ENCODE results near the gene RCL1. TPM values are rescaled to one million over a fixed set of nuclear protein-coding genes. Genes with fewer than 3 reads are reported as not detected.
A peak's percentile ranks its signal among the peaks of the same experiment; 100 is the strongest.
"Not testable (repeated sequence)": the region's sequence is repeated elsewhere in the genome, so short reads cannot be mapped to it uniquely, and the experiment has no call there.

The RCL1 gene
- total and polyA plus RNA-seq, 8 donors, result 11.3 to 153 (median 21.9) TPM

DNA sequence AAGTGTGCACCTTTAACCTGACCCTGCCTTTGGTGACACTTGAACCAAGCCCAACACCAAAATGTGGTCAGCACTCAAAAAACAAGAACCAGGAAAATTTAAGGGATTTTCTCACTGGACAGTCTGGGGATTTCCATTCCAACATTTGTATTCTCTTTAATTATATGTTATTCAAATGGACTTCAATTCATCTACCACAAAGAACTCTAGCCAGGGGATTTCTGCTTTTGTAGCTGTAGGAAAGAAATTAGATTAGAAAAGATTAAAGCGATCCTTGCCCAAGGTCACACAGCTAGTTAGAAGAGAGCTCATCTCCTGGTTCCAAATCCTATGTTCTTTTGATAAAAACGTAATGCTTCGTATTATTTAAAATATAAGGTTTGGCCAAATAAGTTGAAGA is 97.5 kb downstream of the RCL1 start:
- Histone ChIP-seq H3K9me3 (no peaks in the 10 kb centered on the region), H3K36me3 (no peaks in the 10 kb centered on the region), H3K27ac (no peak overlapping the region), H3K27me3 (no peaks in the 10 kb centered on the region), H3K4me3 (no peak overlapping the region), H3K4me1 (no peaks in the 10 kb centered on the region)
- ATAC-seq (peak in 1 of 4 donors; percentile 65), FAIRE-seq (no peak), DNase-seq (no peak)
- intact Hi-C loops (cut with DNase I), result no loop called here
- 58 to 59% methylated on average over 3 of the region's 3 CpGs for WGBS, 2 donors
- TF ChIP-seq, protein P1, sequence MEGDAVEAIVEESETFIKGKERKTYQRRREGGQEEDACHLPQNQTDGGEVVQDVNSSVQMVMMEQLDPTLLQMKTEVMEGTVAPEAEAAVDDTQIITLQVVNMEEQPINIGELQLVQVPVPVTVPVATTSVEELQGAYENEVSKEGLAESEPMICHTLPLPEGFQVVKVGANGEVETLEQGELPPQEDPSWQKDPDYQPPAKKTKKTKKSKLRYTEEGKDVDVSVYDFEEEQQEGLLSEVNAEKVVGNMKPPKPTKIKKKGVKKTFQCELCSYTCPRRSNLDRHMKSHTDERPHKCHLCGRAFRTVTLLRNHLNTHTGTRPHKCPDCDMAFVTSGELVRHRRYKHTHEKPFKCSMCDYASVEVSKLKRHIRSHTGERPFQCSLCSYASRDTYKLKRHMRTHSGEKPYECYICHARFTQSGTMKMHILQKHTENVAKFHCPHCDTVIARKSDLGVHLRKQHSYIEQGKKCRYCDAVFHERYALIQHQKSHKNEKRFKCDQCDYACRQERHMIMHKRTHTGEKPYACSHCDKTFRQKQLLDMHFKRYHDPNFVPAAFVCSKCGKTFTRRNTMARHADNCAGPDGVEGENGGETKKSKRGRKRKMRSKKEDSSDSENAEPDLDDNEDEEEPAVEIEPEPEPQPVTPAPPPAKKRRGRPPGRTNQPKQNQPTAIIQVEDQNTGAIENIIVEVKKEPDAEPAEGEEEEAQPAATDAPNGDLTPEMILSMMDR (IDR thresholded peaks at IDR 0.05), result no peak

DNA sequence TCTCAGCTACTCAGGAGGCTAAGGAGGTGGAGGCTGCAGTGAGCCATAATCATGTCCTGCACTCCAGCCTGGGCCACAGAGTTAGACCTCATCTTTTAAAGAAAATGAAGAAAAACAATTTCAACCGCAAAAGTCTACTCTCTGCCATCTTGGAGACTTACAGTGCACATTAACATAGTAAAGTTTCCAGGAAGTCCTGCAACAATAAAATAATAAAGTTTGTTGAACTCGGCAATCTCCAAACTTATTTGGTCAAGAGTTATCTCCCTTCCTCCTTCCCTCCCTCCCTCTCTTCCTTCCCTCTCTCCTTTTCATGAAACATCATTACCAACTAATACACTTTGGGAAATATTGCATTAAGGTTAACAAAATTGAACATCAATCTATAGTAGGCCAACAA is 98.2 kb downstream of the RCL1 start:
- DNase-seq (no peak), FAIRE-seq (no peak), ATAC-seq (no peak)
- H3K27ac ChIP-seq, result no peak overlapping the region
- no peaks in the 10 kb centered on the region for H3K36me3 ChIP-seq
- H3K9me3 ChIP-seq, result no peaks in the 10 kb centered on the region
- no peaks in the 10 kb centered on the region for H3K4me1 ChIP-seq
- H3K4me3 ChIP-seq, result no peak overlapping the region
- 46% methylated on average over 2 of the region's 2 CpGs for WGBS, 2 donors
- TF ChIP-seq, protein P1 (IDR thresholded peaks at IDR 0.05), result no peak
- intact Hi-C loops (cut with DNase I), result no loop called here
- H3K27me3 ChIP-seq, result no peaks in the 10 kb centered on the region

DNA sequence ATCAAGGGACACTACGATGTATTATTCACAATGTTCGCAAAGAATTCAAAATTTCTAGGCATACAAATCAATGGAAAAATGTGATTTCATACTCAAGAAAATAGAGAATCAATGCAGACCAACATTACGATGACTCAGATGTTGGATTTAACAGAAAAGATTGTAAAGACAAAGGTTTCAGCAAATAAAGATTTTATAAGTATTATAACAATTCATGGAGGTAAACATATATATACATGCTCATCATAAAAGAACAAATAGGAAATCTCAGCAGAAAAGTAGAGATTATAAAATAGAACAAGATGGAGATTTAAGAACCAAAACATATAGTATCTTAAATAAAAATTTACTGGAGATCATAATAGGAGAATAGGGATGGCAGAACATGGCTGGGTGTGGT is 98.9 kb downstream of the RCL1 start:
- H3K27me3 ChIP-seq, result no peaks in the 10 kb centered on the region
- H3K9me3 ChIP-seq, result no peaks in the 10 kb centered on the region
- no peak for ATAC-seq
- no peak for DNase-seq
- 96 to 98% methylated on average over 3 of the region's 3 CpGs for WGBS, 2 donors
- no peaks in the 10 kb centered on the region for H3K4me1 ChIP-seq
- TF ChIP-seq, protein P1 (IDR thresholded peaks at IDR 0.05), result no peak
- FAIRE-seq, result peak; percentile 37
- no peak overlapping the region for H3K4me3 ChIP-seq
- H3K36me3 ChIP-seq, result no peaks in the 10 kb centered on the region
- intact Hi-C loops (cut with DNase I), result no loop called here
- no peak overlapping the region for H3K27ac ChIP-seq

DNA sequence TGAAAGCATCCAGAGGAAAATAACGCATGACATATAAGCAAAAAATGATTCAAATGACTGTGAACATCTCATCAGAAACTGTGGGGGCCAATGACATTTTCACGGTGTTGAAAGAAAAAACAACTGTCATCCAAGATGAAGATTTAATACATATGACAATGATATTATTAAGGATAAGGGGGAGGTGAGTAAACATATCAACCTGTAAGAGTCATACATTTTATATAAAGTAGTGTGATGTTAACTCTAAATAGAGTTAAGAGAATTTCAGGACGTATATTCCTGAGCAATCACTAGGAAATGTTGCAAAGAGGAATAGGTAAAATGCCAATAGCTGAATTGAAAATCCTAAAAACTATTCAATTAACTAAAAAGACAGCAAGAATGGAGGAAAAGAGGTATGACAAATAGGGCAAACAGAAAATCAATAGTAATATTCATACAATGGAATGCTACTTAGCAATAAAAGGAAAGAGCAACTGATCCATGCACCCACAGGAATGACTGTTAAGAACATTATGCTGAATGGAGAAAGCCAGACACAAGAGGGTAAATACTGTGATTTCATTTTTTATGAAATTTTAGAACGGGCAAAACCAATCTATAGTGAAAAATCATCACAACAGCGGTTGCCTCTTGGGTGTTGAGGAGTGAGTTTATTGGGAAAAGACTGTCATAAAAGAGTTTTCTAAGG is 99.9 kb downstream of the RCL1 start:
- WGBS, 2 donors, result 89 to 91% methylated on average over 5 of the region's 5 CpGs
- DNase-seq (no peak), FAIRE-seq (no peak), ATAC-seq (no peak)
- H3K27me3 ChIP-seq, result no peaks in the 10 kb centered on the region
- TF ChIP-seq, protein P1 (IDR thresholded peaks at IDR 0.05), result no peak
- H3K4me3 ChIP-seq, result no peak overlapping the region
- no peaks in the 10 kb centered on the region for H3K36me3 ChIP-seq
- intact Hi-C loops (cut with DNase I), result no loop called here
- no peaks in the 10 kb centered on the region for H3K9me3 ChIP-seq
- H3K27ac ChIP-seq, result no peak overlapping the region
- no peaks in the 10 kb centered on the region for H3K4me1 ChIP-seq

DNA sequence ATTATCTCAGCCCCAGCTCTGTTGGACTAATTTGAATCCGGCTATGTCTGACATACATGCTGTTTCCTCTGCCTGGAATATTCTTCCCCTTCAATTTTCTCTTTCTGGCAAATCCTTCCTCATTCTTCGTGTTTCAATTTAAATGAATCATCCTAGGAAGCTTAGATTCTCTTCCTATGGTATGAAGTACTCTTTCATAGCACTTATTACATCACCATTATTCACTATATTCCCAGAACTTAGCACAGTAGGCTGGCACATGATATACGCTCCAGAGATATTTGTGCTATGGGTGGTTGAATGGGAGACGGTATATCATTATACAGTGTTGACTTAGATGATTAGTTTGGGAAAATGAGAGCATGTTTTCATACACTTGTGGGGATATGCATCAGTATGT is 101.3 kb downstream of the RCL1 start:
- Histone ChIP-seq H3K27ac (no peak overlapping the region), H3K36me3 (no peaks in the 10 kb centered on the region), H3K9me3 (no peaks in the 10 kb centered on the region), H3K27me3 (no peaks in the 10 kb centered on the region), H3K4me1 (no peaks in the 10 kb centered on the region), H3K4me3 (no peak overlapping the region)
- no peak for ATAC-seq
- intact Hi-C loops (cut with DNase I), result no loop called here
- DNase-seq, result no peak
- WGBS, 2 donors, result 83 to 93% methylated on average over 4 of the region's 4 CpGs
- no peak for FAIRE-seq
- TF ChIP-seq, protein P1 (IDR thresholded peaks at IDR 0.05), result no peak

DNA sequence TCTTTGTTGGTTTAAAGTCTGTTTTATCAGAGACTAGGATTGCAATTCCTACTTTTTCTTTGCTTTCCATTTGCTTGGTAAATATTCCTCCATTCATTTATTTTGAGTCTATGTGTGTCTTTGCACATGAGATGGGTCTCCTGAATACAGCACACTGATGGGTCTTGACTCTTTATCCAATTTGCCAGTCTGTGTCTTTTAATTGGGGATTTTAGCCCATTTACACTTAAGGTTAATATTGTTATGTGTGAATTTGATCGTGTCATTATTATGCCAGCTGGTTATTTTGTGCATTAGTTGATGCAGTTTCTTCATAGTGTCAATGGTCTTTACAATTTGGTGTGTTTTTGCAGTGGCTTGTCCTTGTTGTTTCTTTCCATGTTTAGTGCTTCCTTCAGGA is 107.1 kb downstream of the RCL1 start:
- H3K27ac ChIP-seq; H3K4me1 ChIP-seq; FAIRE-seq; H3K27me3 ChIP-seq; H3K9me3 ChIP-seq; ATAC-seq; H3K36me3 ChIP-seq; H3K4me3 ChIP-seq; DNase-seq; intact Hi-C loops (cut with DNase I): not testable (repeated sequence)
- 88 to 98% methylated on average over 1 of the region's 1 CpG for WGBS, 2 donors

DNA sequence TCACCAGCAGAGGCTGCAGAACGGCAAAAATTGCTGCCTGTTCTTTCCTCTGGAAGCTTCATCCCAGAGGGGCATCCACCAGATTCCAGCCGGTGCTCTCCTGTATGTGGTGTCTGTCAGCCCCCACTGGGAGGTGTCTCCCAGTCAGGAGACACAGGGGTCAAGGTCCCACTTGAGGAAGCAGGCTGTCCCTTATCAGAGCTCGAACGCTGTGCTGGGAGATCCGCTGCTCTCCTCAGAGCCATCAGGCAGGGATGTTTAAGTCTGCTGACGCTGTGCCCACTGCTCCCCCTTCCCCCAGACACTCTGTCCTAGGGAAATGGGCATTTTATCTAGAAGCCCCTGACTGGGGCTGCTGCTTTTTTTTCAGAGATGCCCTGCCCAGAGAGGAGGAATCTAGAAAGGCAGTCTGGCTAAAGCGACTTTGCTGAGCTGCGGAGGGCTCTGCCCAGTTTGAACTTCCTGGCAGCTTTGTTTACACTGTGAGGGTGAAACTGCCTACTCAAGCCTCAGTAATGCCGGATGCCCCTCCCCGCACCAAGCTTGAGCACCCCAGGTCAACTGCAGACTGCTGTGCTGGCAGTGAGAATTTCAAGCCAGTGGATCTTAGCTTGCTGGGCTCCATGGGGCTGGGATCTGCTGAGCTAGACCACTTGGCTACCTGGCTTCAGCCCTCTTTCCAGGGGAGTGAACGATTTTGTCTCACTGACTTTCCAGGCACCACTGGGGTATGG is 108.8 kb downstream of the RCL1 start:
- H3K9me3 ChIP-seq; H3K4me1 ChIP-seq; intact Hi-C loops (cut with DNase I); H3K36me3 ChIP-seq; H3K4me3 ChIP-seq; H3K27me3 ChIP-seq; FAIRE-seq; H3K27ac ChIP-seq: not testable (repeated sequence)
- peak in 1 of 6 donors; percentile 22 for DNase-seq
- ATAC-seq, result peak in 3 of 4 donors; percentile 36 to 47 (median 42)
- WGBS, 2 donors, result 50 to 58% methylated on average over 11 of the region's 11 CpGs

Measured in pancreas (tissue), 10 donors.